Liver (tissue), 3 donors: ENCODE measurements around the gene NBEAL2.

Experiments used
- ATF3 ChIP-seq: IDR thresholded peaks from 2 replicates; pipeline ENCODE4 v1.6.1; 2016; ENCODE audit warnings: antibody characterized with exemption
- EGR1 ChIP-seq, 2 donors: IDR thresholded peaks; 2 replicates each; pipeline ENCODE4 v1.6.1; 2016 to 2018; ENCODE audit warnings: antibody characterized with exemption in 2 of 2, low read depth in 2 of 2
- FOXA2 ChIP-seq: IDR thresholded peaks from 2 replicates; pipeline ENCODE4 v1.6.1; 2016; ENCODE audit warnings: antibody characterized with exemption
- GABPA ChIP-seq, 2 donors: IDR thresholded peaks in 1 of 2; conservative IDR thresholded peaks in 1 of 2; 2 replicates each; pipeline ENCODE4 v1.6.1; 2016; ENCODE audit warnings: antibody characterized with exemption in 2 of 2, mild to moderate bottlenecking in 1 of 2, moderate library complexity in 1 of 2
- JUND ChIP-seq, 2 donors: IDR thresholded peaks; 2 replicates each; pipeline ENCODE4 v1.6.1; 2016; ENCODE audit warnings: antibody characterized with exemption in 2 of 2
- MAX ChIP-seq: IDR thresholded peaks from 2 replicates; pipeline ENCODE4 v1.6.1; 2016; ENCODE audit warnings: antibody characterized with exemption
- RAD21 ChIP-seq, 2 donors: IDR thresholded peaks; 2 replicates each; pipeline ENCODE4 v1.6.1; 2016; ENCODE audit warnings: antibody characterized with exemption in 2 of 2, mild to moderate bottlenecking in 2 of 2
- RXRA ChIP-seq, 2 donors: IDR thresholded peaks; 2 replicates each; pipeline ENCODE4 v1.6.1; 2017 to 2018; ENCODE audit warnings: antibody characterized with exemption in 2 of 2, mild to moderate bottlenecking in 1 of 2
- SP1 ChIP-seq: IDR thresholded peaks from 2 replicates; pipeline ENCODE4 v1.6.1; 2018; ENCODE audit warnings: antibody characterized with exemption, mild to moderate bottlenecking
- TAF1 ChIP-seq: conservative IDR thresholded peaks from 2 replicates; pipeline ENCODE4 v1.6.1; 2016; ENCODE audit warnings: antibody characterized with exemption, mild to moderate bottlenecking
- YY1 ChIP-seq: IDR thresholded peaks from 2 replicates; pipeline ENCODE4 v1.6.1; 2016; ENCODE audit warnings: antibody characterized with exemption, mild to moderate bottlenecking
- ZBTB33 ChIP-seq: IDR thresholded peaks from 2 replicates; pipeline ENCODE4 v1.6.1; 2016; ENCODE audit warnings: antibody characterized with exemption
- TF ChIP-seq, protein P1 (sequence below): fragments of 150-350 bp; IDR thresholded peaks from 2 replicates; pipeline ENCODE4 v1.5.1; 2017; ENCODE audit warnings: improper control_type of control experiment, low read depth, low read length; ENCODE audit not compliant: missing input control
- TF ChIP-seq, protein P2 (sequence below): IDR thresholded peaks from 2 replicates; pipeline ENCODE4 v1.6.1; 2016; ENCODE audit warnings: antibody characterized with exemption, mild to moderate bottlenecking
- donor health status: healthy.
- donor health status: healthy.

GRCh38 chr3:47008851-47009224, 29.4 kb downstream of the NBEAL2 start:
- TF ChIP-seq, protein P1, sequence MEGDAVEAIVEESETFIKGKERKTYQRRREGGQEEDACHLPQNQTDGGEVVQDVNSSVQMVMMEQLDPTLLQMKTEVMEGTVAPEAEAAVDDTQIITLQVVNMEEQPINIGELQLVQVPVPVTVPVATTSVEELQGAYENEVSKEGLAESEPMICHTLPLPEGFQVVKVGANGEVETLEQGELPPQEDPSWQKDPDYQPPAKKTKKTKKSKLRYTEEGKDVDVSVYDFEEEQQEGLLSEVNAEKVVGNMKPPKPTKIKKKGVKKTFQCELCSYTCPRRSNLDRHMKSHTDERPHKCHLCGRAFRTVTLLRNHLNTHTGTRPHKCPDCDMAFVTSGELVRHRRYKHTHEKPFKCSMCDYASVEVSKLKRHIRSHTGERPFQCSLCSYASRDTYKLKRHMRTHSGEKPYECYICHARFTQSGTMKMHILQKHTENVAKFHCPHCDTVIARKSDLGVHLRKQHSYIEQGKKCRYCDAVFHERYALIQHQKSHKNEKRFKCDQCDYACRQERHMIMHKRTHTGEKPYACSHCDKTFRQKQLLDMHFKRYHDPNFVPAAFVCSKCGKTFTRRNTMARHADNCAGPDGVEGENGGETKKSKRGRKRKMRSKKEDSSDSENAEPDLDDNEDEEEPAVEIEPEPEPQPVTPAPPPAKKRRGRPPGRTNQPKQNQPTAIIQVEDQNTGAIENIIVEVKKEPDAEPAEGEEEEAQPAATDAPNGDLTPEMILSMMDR: no peak
- no peak for TF ChIP-seq YY1
- TF ChIP-seq, protein P2, sequence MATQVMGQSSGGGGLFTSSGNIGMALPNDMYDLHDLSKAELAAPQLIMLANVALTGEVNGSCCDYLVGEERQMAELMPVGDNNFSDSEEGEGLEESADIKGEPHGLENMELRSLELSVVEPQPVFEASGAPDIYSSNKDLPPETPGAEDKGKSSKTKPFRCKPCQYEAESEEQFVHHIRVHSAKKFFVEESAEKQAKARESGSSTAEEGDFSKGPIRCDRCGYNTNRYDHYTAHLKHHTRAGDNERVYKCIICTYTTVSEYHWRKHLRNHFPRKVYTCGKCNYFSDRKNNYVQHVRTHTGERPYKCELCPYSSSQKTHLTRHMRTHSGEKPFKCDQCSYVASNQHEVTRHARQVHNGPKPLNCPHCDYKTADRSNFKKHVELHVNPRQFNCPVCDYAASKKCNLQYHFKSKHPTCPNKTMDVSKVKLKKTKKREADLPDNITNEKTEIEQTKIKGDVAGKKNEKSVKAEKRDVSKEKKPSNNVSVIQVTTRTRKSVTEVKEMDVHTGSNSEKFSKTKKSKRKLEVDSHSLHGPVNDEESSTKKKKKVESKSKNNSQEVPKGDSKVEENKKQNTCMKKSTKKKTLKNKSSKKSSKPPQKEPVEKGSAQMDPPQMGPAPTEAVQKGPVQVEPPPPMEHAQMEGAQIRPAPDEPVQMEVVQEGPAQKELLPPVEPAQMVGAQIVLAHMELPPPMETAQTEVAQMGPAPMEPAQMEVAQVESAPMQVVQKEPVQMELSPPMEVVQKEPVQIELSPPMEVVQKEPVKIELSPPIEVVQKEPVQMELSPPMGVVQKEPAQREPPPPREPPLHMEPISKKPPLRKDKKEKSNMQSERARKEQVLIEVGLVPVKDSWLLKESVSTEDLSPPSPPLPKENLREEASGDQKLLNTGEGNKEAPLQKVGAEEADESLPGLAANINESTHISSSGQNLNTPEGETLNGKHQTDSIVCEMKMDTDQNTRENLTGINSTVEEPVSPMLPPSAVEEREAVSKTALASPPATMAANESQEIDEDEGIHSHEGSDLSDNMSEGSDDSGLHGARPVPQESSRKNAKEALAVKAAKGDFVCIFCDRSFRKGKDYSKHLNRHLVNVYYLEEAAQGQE: no peak
- TF ChIP-seq JUND (IDR thresholded peaks at IDR 0.05): no peak
- TF ChIP-seq GABPA (IDR thresholded peaks at IDR 0.05 in 1 of 2, conservative IDR thresholded peaks at IDR 0.05 in 1 of 2): no peak
- TF ChIP-seq TAF1: no peak
- TF ChIP-seq RAD21 (IDR thresholded peaks at IDR 0.05): no peak
- no peak for TF ChIP-seq RXRA (IDR thresholded peaks at IDR 0.05)
- no peak for TF ChIP-seq SP1
- no peak for TF ChIP-seq EGR1 (IDR thresholded peaks at IDR 0.05; ENCODE audit: low read depth in 2 of 2)
- TF ChIP-seq ZBTB33: no peak
- no peak for TF ChIP-seq ATF3
- TF ChIP-seq MAX: no peak
- TF ChIP-seq FOXA2: no peak
